ENCODE data around the gene CPT1C.

DNA sequence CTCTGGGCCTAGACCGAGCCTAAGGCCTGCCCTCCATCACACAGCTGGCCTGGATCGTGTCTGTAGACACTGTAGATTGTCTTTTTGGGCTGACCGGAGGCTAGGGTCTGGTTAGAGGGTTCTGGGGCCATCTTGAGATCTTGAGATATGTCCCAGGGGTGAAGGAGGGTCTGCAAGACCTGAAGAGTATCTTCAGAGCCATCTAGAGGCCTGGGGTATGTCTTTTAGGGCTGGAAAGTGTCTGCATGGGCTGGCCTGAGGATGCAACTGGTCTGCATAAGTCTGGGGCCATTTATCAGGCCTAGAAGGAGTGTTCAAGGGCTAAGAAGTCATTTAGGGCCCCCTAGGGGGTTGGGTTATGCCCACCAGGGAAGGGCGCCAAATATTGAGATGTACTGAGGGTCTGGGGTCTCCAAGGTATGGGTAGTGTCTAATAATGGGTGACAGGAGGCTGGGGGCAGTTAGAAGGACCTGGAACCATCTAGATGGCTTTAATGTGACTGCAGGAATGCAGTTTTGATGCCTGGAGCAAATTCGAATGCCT lies 48.4 kb upstream of the CPT1C start:
- TF ChIP-seq ZFP36 (IDR thresholded peaks at IDR 0.05; ENCODE audit: borderline replicate concordance, partially characterized antibody) = no peak
- TF ChIP-seq, protein P1, sequence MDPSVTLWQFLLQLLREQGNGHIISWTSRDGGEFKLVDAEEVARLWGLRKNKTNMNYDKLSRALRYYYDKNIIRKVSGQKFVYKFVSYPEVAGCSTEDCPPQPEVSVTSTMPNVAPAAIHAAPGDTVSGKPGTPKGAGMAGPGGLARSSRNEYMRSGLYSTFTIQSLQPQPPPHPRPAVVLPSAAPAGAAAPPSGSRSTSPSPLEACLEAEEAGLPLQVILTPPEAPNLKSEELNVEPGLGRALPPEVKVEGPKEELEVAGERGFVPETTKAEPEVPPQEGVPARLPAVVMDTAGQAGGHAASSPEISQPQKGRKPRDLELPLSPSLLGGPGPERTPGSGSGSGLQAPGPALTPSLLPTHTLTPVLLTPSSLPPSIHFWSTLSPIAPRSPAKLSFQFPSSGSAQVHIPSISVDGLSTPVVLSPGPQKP (IDR thresholded peaks at IDR 0.05; ENCODE audit: low read depth, low read length) = no peak
- TF ChIP-seq, protein P2, sequence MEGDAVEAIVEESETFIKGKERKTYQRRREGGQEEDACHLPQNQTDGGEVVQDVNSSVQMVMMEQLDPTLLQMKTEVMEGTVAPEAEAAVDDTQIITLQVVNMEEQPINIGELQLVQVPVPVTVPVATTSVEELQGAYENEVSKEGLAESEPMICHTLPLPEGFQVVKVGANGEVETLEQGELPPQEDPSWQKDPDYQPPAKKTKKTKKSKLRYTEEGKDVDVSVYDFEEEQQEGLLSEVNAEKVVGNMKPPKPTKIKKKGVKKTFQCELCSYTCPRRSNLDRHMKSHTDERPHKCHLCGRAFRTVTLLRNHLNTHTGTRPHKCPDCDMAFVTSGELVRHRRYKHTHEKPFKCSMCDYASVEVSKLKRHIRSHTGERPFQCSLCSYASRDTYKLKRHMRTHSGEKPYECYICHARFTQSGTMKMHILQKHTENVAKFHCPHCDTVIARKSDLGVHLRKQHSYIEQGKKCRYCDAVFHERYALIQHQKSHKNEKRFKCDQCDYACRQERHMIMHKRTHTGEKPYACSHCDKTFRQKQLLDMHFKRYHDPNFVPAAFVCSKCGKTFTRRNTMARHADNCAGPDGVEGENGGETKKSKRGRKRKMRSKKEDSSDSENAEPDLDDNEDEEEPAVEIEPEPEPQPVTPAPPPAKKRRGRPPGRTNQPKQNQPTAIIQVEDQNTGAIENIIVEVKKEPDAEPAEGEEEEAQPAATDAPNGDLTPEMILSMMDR (IDR thresholded peaks at IDR 0.05) = no peak
